ENCODE results near the gene CDC42SE1. TPM values are rescaled to one million over a fixed set of nuclear protein-coding genes. Genes with fewer than 3 reads are reported as not detected.
A peak's percentile ranks its signal among the peaks of the same experiment; 100 is the strongest.

The CDC42SE1 gene
- total and polyA plus RNA-seq, 8 donors, result 22.0 to 54.5 (median 30.5) TPM

GRCh38 chr1:151026460-151026859 lies 33.0 kb downstream of the CDC42SE1 start:
- FAIRE-seq, result no peak
- intact Hi-C loops (cut with DNase I), result loop anchor here in 1 of 3 donors (10.0 kb wide), 1 partner anchor 128 kb away; the partner anchor contains the start of gene TNFAIP8L2

GRCh38 chr1:151024540-151025146 lies 34.8 kb downstream of the CDC42SE1 start:
- FAIRE-seq, result no peak
- Histone ChIP-seq H3K27ac (no peak overlapping the region), H3K27me3 (no peaks in the 10 kb centered on the region), H3K9me3 (no peaks in the 10 kb centered on the region), H3K4me1 (no peaks in the 10 kb centered on the region), H3K36me3 (peaks cover 0 to 29% (median 3%) of the 10 kb centered on the region in 3 donors), H3K4me3 (no peak overlapping the region)
- 25 to 26% methylated on average over 6 of the region's 6 CpGs for WGBS, 2 donors
- intact Hi-C loops (cut with DNase I), result loop anchor here in 1 of 3 donors (10.0 kb wide), 1 partner anchor 130 kb away; the partner anchor contains the start of gene TNFAIP8L2
- ATAC-seq, result peak; percentile 84 to 98 (median 92)
- peak; percentile 52 to 84 (median 70) for DNase-seq
- peak; percentile 41 to 59 (median 47) for TF ChIP-seq CTCF (IDR thresholded peaks at IDR 0.05)

More at GRCh38 chr1:151026460-151026859, 33.0 kb downstream of the CDC42SE1 start:
- H3K9me3 ChIP-seq, result no peaks in the 10 kb centered on the region
- peaks cover 0 to 37% (median 6%) of the 10 kb centered on the region in 3 donors for H3K36me3 ChIP-seq
- no peak for DNase-seq
- H3K4me3 ChIP-seq, result no peak overlapping the region
- TF ChIP-seq CTCF (IDR thresholded peaks at IDR 0.05), result no peak
- ATAC-seq, result no peak
- no peak overlapping the region for H3K27ac ChIP-seq
- no peaks in the 10 kb centered on the region for H3K27me3 ChIP-seq
- H3K4me1 ChIP-seq, result no peaks in the 10 kb centered on the region

- Histone ChIP-seq H3K4me3 (no peak overlapping the region), H3K9me3 (no peaks in the 10 kb centered on the region), H3K36me3 (no peaks in the 10 kb centered on the region), H3K27ac (peak overlapping the region in 1 of 4 donors; percentile 28), H3K4me1 (peaks cover 0 to 21% (median 10%) of the 10 kb centered on the region in 3 donors), H3K27me3 (no peaks in the 10 kb centered on the region)
- no peak for FAIRE-seq
- ATAC-seq, result peak; percentile 58 to 78 (median 72)
- peak in 2 of 6 donors; percentile 47 to 56 for DNase-seq
- intact Hi-C loops (cut with DNase I), result no loop called here
- 39 to 46% methylated on average over 2 of the region's 2 CpGs for whole genome bisulfite sequencing, 2 donors
- TF ChIP-seq CTCF (IDR thresholded peaks at IDR 0.05), result no peak
These were observed 45.9 kb downstream of the CDC42SE1 start for GRCh38 chr1:151013518-151013917.

GRCh38 chr1:151012684-151013471 lies 46.5 kb downstream of the CDC42SE1 start:
- no peak for TF ChIP-seq CTCF (IDR thresholded peaks at IDR 0.05)
- no peak overlapping the region for H3K4me3 ChIP-seq
- peak overlapping the region in 1 of 4 donors; percentile 28 for H3K27ac ChIP-seq
- intact Hi-C loops (cut with DNase I), result no loop called here
- DNase-seq (no peak), ATAC-seq (no peak), FAIRE-seq (no peak)
- no peaks in the 10 kb centered on the region for H3K36me3 ChIP-seq
- no peaks in the 10 kb centered on the region for H3K9me3 ChIP-seq
- no peaks in the 10 kb centered on the region for H3K27me3 ChIP-seq
- 79 to 83% methylated on average over 14 of the region's 14 CpGs for WGBS, 2 donors
- peaks cover 0 to 22% (median 10%) of the 10 kb centered on the region in 3 donors for H3K4me1 ChIP-seq
